GM12878 (cell line): Measurements from ENCODE around the gene LAMA2. TPM values are rescaled to one million over a fixed set of nuclear protein-coding genes. Genes with fewer than 3 reads are reported as not detected.

Experiments
- ATAC-seq: fragments of 200-7000 bp; cut with Tn5 transposase; 3 replicates; pipeline ENCODE4 v1.9.1; 2020; ENCODE audit warnings: mild to moderate bottlenecking, moderate library complexity
- BruUV-seq: library from RNA; stranded (reverse); fragments of 400-500 nt; replicated peaks from 2 replicates; lab custom pipeline; 2021; lab: Mats Ljungman, UMichigan
- CTCF ChIA-PET: fragments of 300-600 bp; sonication (Branson Sonifier 250); formaldehyde crosslinking; extraction: SDS; loops from one replicate; lab custom pipeline; 2021; ENCODE audit warnings: inconsistent platforms; lab: Yijun Ruan, JAX
- POLR2A ChIA-PET: fragments of 350-600 bp; formaldehyde crosslinking; extraction: SDS; loops from one replicate; lab custom pipeline; 2021; ENCODE audit warnings: inconsistent platforms; lab: Charles Lee
- RAD21 ChIA-PET: fragments of 300-600 bp; sonication (Branson Sonifier 250); formaldehyde crosslinking; loops from one replicate; lab custom pipeline; 2023; ENCODE audit warnings: antibody characterized with exemption; ENCODE audit not compliant: unreplicated experiment; lab: Charles Lee
- SMC1A ChIA-PET: fragments of 300-600 bp; sonication (Branson Sonifier 250); formaldehyde crosslinking; loops from one replicate; lab custom pipeline; 2023; ENCODE audit not compliant: unreplicated experiment, uncharacterized antibody; lab: Charles Lee
- DNase-seq: peaks from one replicate; pipeline ENCODE4 v3.0.0-alpha.2; 2011; ENCODE audit warnings: low read depth, low spot score
- FAIRE-seq: peaks from 3 replicates; lab custom pipeline; 2011; peaks lifted over from hg19 to GRCh38; lab: Jason Lieb, UNC
- H2AFZ ChIP-seq: 2 replicates; pipeline ENCODE4 v1.6.0; 2011; ENCODE audit warnings: low read depth, low read length, control low read depth; ENCODE audit not compliant: control insufficient read depth
- H3K27ac ChIP-seq: 2 replicates; pipeline ENCODE4 v1.5.1; 2011; ENCODE audit warnings: control low read depth; ENCODE audit not compliant: control insufficient read depth, insufficient read depth
- H3K27me3 ChIP-seq, 2 experiments: replicated peaks in 1 of 2; 2 replicates each; pipeline versions ENCODE4 v1.6.0 to v1.6.1; 2011; ENCODE audit warnings: low read length in 1 of 2; ENCODE audit not compliant: control insufficient read depth in 2 of 2, insufficient read depth in 2 of 2
- H3K36me3 ChIP-seq, 2 experiments: 2 replicates each; pipeline ENCODE4 v1.5.1; 2011; ENCODE audit warnings: low read length in 1 of 2; ENCODE audit not compliant: control insufficient read depth in 2 of 2, insufficient read depth in 2 of 2
- H3K4me1 ChIP-seq: 2 replicates; pipeline ENCODE4 v1.6.1; 2011; ENCODE audit warnings: mild to moderate bottlenecking, low read length, moderate library complexity, mixed read lengths; ENCODE audit not compliant: control insufficient read depth, insufficient read depth
- H3K4me2 ChIP-seq: 2 replicates; pipeline ENCODE4 v1.6.0; 2011; ENCODE audit warnings: control low read depth; ENCODE audit not compliant: control insufficient read depth, insufficient read depth
- H3K4me3 ChIP-seq: fragments of 200-600 bp; sonication (generic); 2 replicates; pipeline ENCODE4 v1.5.1; 2016
- H3K79me2 ChIP-seq: 2 replicates; pipeline ENCODE4 v1.6.0; 2011; ENCODE audit warnings: low read length; ENCODE audit not compliant: control insufficient read depth, insufficient read depth
- H3K9ac ChIP-seq: 2 replicates; pipeline ENCODE4 v1.8.0; 2011; ENCODE audit warnings: low read length, control low read depth, mixed read lengths; ENCODE audit not compliant: control insufficient read depth, insufficient read depth
- H3K9me3 ChIP-seq: replicated peaks from 3 replicates; pipeline ENCODE4 v1.5.1; 2011; ENCODE audit warnings: mild to moderate bottlenecking, low read length; ENCODE audit not compliant: control insufficient read depth, insufficient read depth
- H4K20me1 ChIP-seq: 2 replicates; pipeline ENCODE4 v1.6.0; 2011; ENCODE audit not compliant: control insufficient read depth, insufficient read depth
- BRCA1 ChIP-seq: IDR thresholded peaks from 2 replicates; pipeline ENCODE4 v1.6.1; 2011; ENCODE audit warnings: low read depth, low read length, improper control_type of control experiment
- DPF2 ChIP-seq: fragments of 450-650 bp; IDR thresholded peaks from 2 replicates; pipeline ENCODE4 v1.6.1; 2017; ENCODE audit warnings: mild to moderate bottlenecking
- MTA2 ChIP-seq: fragments of 450-650 bp; IDR thresholded peaks from 2 replicates; pipeline ENCODE4 v1.6.1; 2016; ENCODE audit warnings: low read depth, mild to moderate bottlenecking, moderate library complexity
- POLR2AphosphoS2 ChIP-seq: IDR thresholded peaks from 2 replicates; pipeline ENCODE4 v1.6.1; 2011; ENCODE audit warnings: low read depth, mild to moderate bottlenecking, low read length, improper control_type of control experiment, moderate library complexity
- TCF3 ChIP-seq: IDR thresholded peaks from 2 replicates; pipeline ENCODE4 v1.6.1; 2012; ENCODE audit warnings: low read depth, mild to moderate bottlenecking, low read length, borderline replicate concordance; ENCODE audit not compliant: insufficient read depth
- WGBS: methylation state at CpG from one replicate; pipeline ENCODE4 v1.1.6; 2016; ENCODE audit warnings: low lambda C conversion rate; ENCODE audit not compliant: insufficient replicate concordance, insufficient coverage; ENCODE audit errors: missing lambda C conversion rate; 5-methylcytosine and 5-hydroxymethylcytosine counted together
- in situ Hi-C: fragments of 300-500 bp; cut with MboI; formaldehyde crosslinking; loops from 9 replicates; pipeline ENCODE4 v1.14.3; 2018; ENCODE audit warnings: mixed read lengths
- intact Hi-C: fragments of 100-400 bp; cut with micrococcal nuclease; formaldehyde crosslinking; loops from one replicate; pipeline ENCODE4 v1.14.2; 2022; ENCODE audit not compliant: unreplicated experiment
- polyA plus RNA-seq, 11 experiments: library from polyadenylated mRNA; depleted of rRNA in 4 of 11; unstranded in 6 of 11; stranded (reverse) in 5 of 11; fragments of >200 nt; fragmentation: Nextera tagmentation in 4 of 11; fragmentation: Illumina TruSeq in 1 of 11; extraction: Ambion mirVana in 4 of 11; extraction: Trizol in 1 of 11; gene quantifications; 1 replicate in 1 of 11; 2 replicates in 10 of 11; pipeline versions ENCODE4 v1.2.1 to v1.2.3, GENCODE V29; 2011 to 2016; ENCODE audit warnings: inconsistent platforms in 2 of 11, missing spikeins in 2 of 11, low read depth in 1 of 11
- total RNA-seq, 4 experiments: library from RNA; depleted of rRNA in 3 of 4; stranded (reverse); fragments of >200 nt in 3 of 4; fragmentation: Illumina TruSeq in 1 of 4; extraction: Trizol in 1 of 4; gene quantifications; 2 replicates each; pipeline versions ENCODE4 v1.2.1 to v1.2.3, GENCODE V29; 2013 to 2021
- TF ChIP-seq, protein P1 (sequence below): fragments of 450-650 bp; IDR thresholded peaks from 2 replicates; pipeline ENCODE4 v1.6.1; 2016; ENCODE audit warnings: mild to moderate bottlenecking
- TF ChIP-seq, protein P2 (sequence below): IDR thresholded peaks from 2 replicates; pipeline ENCODE4 v1.6.1; 2012; ENCODE audit warnings: low read length, inconsistent platforms
- TF ChIP-seq, protein P3 (sequence below): fragments of 450-650 bp; formaldehyde crosslinking; IDR thresholded peaks from 2 replicates; pipeline ENCODE4 v1.5.0; 2022; ENCODE audit warnings: mild to moderate bottlenecking, missing genetic modification characterization

LAMA2 gene
- total and polyA plus RNA-seq, 10 of the 15 experiments (the other 5 are each of a cell fraction or from before 2014, with no cell fraction given), result 0.04 to 2.0 (median 0.37) TPM; not detected in 1

GRCh38 chr6:129211626-129212025, 328.7 kb downstream of the LAMA2 start (continued):
- no peak for TF ChIP-seq DPF2

- no peaks in the 10 kb centered on the region for H3K79me2 ChIP-seq
- H4K20me1 ChIP-seq, result no peaks in the 10 kb centered on the region
- H2AFZ ChIP-seq, result no peak overlapping the region
- CTCF ChIA-PET, result no interaction called here
- intact Hi-C loops, result no loop called here
- H3K27ac ChIP-seq, result no peak overlapping the region
- H3K27me3 ChIP-seq, result no peaks in the 10 kb centered on the region
- no peak overlapping the region for H3K9ac ChIP-seq
- POLR2A ChIA-PET, result no interaction called here
- no peaks in the 10 kb centered on the region for H3K4me1 ChIP-seq
- no peaks in the 10 kb centered on the region for H3K36me3 ChIP-seq
- ATAC-seq, result no peak
- no peak overlapping the region for H3K4me2 ChIP-seq
- SMC1A ChIA-PET, result no interaction called here
- H3K4me3 ChIP-seq, result no peak overlapping the region
- no peaks in the 10 kb centered on the region for H3K9me3 ChIP-seq
- no TSS peak for BruUV-seq
- no peak for TF ChIP-seq POLR2AphosphoS2
- TF ChIP-seq BRCA1, result no peak
- TF ChIP-seq, protein P1, sequence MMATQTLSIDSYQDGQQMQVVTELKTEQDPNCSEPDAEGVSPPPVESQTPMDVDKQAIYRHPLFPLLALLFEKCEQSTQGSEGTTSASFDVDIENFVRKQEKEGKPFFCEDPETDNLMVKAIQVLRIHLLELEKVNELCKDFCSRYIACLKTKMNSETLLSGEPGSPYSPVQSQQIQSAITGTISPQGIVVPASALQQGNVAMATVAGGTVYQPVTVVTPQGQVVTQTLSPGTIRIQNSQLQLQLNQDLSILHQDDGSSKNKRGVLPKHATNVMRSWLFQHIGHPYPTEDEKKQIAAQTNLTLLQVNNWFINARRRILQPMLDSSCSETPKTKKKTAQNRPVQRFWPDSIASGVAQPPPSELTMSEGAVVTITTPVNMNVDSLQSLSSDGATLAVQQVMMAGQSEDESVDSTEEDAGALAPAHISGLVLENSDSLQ, result no peak
- TF ChIP-seq MTA2, result no peak
- no peak for TF ChIP-seq TCF3
- TF ChIP-seq, protein P2, sequence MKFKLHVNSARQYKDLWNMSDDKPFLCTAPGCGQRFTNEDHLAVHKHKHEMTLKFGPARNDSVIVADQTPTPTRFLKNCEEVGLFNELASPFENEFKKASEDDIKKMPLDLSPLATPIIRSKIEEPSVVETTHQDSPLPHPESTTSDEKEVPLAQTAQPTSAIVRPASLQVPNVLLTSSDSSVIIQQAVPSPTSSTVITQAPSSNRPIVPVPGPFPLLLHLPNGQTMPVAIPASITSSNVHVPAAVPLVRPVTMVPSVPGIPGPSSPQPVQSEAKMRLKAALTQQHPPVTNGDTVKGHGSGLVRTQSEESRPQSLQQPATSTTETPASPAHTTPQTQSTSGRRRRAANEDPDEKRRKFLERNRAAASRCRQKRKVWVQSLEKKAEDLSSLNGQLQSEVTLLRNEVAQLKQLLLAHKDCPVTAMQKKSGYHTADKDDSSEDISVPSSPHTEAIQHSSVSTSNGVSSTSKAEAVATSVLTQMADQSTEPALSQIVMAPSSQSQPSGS, result no peak
- TF ChIP-seq, protein P3, sequence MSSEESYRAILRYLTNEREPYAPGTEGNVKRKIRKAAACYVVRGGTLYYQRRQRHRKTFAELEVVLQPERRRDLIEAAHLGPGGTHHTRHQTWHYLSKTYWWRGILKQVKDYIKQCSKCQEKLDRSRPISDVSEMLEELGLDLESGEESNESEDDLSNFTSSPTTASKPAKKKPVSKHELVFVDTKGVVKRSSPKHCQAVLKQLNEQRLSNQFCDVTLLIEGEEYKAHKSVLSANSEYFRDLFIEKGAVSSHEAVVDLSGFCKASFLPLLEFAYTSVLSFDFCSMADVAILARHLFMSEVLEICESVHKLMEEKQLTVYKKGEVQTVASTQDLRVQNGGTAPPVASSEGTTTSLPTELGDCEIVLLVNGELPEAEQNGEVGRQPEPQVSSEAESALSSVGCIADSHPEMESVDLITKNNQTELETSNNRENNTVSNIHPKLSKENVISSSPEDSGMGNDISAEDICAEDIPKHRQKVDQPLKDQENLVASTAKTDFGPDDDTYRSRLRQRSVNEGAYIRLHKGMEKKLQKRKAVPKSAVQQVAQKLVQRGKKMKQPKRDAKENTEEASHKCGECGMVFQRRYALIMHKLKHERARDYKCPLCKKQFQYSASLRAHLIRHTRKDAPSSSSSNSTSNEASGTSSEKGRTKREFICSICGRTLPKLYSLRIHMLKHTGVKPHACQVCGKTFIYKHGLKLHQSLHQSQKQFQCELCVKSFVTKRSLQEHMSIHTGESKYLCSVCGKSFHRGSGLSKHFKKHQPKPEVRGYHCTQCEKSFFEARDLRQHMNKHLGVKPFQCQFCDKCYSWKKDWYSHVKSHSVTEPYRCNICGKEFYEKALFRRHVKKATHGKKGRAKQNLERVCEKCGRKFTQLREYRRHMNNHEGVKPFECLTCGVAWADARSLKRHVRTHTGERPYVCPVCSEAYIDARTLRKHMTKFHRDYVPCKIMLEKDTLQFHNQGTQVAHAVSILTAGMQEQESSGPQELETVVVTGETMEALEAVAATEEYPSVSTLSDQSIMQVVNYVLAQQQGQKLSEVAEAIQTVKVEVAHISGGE (CRISPR knock-in tag), result no peak
- TF ChIP-seq, all 136 proteins: peak for 0
- RAD21 ChIA-PET, result no interaction called here
- in situ Hi-C loops, result no loop called here
- 0% methylated on average over 3 of the region's 3 CpGs for WGBS
- FAIRE-seq, result no peak
- no peak for DNase-seq
These were observed 329.1 kb downstream of the LAMA2 start for GRCh38 chr6:129212081-129212480.
